ENCODE measurements around the gene EPHB1. TPM values are rescaled to one million over a fixed set of nuclear protein-coding genes. Genes with fewer than 3 reads are reported as not detected.

EPHB1 gene
- polyA plus RNA-seq, 3 donors: 0.06 to 0.55 TPM; not detected in 1

- Histone ChIP-seq H3K4me1 (ENCODE audit: control insufficient read depth in 1 of 2, insufficient read depth in 2 of 2, low read length in 2 of 2) (peaks cover 4 to 5% of the 10 kb centered on the region in 2 donors), H3K79me2 (ENCODE audit: insufficient read depth, low read length) (no peaks in the 10 kb centered on the region), H3K27me3 (ENCODE audit: control insufficient read depth in 2 of 2, insufficient read depth in 2 of 2, low read length in 2 of 2) (no peaks in the 10 kb centered on the region), H3K4me2 (replicated peaks; ENCODE audit: extremely low read depth, low read length, poor library complexity, severe bottlenecking) (no peak overlapping the region), H3K9ac (ENCODE audit: insufficient read depth, low read length, poor library complexity, severe bottlenecking) (no peak overlapping the region), H3K36me3 (replicated peaks in 1 of 2; ENCODE audit: control insufficient read depth in 1 of 2, insufficient read depth in 2 of 2, low read length in 2 of 2) (no peaks in the 10 kb centered on the region), H3K27ac (ENCODE audit: low read depth in 1 of 2, low read length in 2 of 2) (no peak overlapping the region), H3K9me3 (replicated peaks in 1 of 2; ENCODE audit: control insufficient read depth in 1 of 2, insufficient read depth in 1 of 2, low read length in 2 of 2) (no peaks in the 10 kb centered on the region), H2AFZ (ENCODE audit: insufficient read depth, low read depth, low read length, poor library complexity, severe bottlenecking) (no peak overlapping the region), H3K4me3 (replicated peaks in 1 of 3; ENCODE audit: low read depth in 2 of 3, low read length in 3 of 3) (no peak overlapping the region), H4K20me1 (ENCODE audit: insufficient read depth, low read length) (no peaks in the 10 kb centered on the region)
- Mint-ChIP-seq H3K9me3 (no peaks in the 10 kb centered on the region), H3K36me3 (no peaks in the 10 kb centered on the region), H3K27me3 (ENCODE audit: low read depth in 3 of 3) (peaks cover 8 to 12% (median 10%) of the 10 kb centered on the region in 3 donors), H3K27ac (no peak overlapping the region), H3K4me1 (peaks cover 6% of the 10 kb centered on the region), H3K4me3 (no peak overlapping the region)
- intact Hi-C loops (cut with micrococcal nuclease): no loop called here
- WGBS (ENCODE audit: insufficient coverage): 100% methylated on average over 2 of the region's 2 CpGs
- no peak for TF ChIP-seq CTCF (IDR thresholded peaks at IDR 0.05)
- no peak for DNase-seq
These were observed 447.2 kb downstream of the EPHB1 start for GRCh38 chr3:135242285-135242684.

GRCh38 chr3:135243616-135244015 is 448.6 kb downstream of the EPHB1 start:
- no peaks in the 10 kb centered on the region for H3K9me3 Mint-ChIP-seq
- no peak overlapping the region for H3K4me3 Mint-ChIP-seq
- Histone ChIP-seq H3K79me2 (ENCODE audit: insufficient read depth, low read length) (no peaks in the 10 kb centered on the region), H3K4me3 (replicated peaks in 1 of 3; ENCODE audit: low read depth in 2 of 3, low read length in 3 of 3) (no peak overlapping the region), H4K20me1 (ENCODE audit: insufficient read depth, low read length) (no peaks in the 10 kb centered on the region), H3K36me3 (replicated peaks in 1 of 2; ENCODE audit: control insufficient read depth in 1 of 2, insufficient read depth in 2 of 2, low read length in 2 of 2) (no peaks in the 10 kb centered on the region), H3K9ac (ENCODE audit: insufficient read depth, low read length, poor library complexity, severe bottlenecking) (no peak overlapping the region), H3K4me1 (ENCODE audit: control insufficient read depth in 1 of 2, insufficient read depth in 2 of 2, low read length in 2 of 2) (no peaks in the 10 kb centered on the region), H3K9me3 (replicated peaks in 1 of 2; ENCODE audit: control insufficient read depth in 1 of 2, insufficient read depth in 1 of 2, low read length in 2 of 2) (no peaks in the 10 kb centered on the region), H2AFZ (ENCODE audit: insufficient read depth, low read depth, low read length, poor library complexity, severe bottlenecking) (no peak overlapping the region), H3K4me2 (replicated peaks; ENCODE audit: extremely low read depth, low read length, poor library complexity, severe bottlenecking) (no peak overlapping the region), H3K27ac (ENCODE audit: low read depth in 1 of 2, low read length in 2 of 2) (no peak overlapping the region), H3K27me3 (ENCODE audit: control insufficient read depth in 2 of 2, insufficient read depth in 2 of 2, low read length in 2 of 2) (no peaks in the 10 kb centered on the region)
- DNase-seq: no peak
- WGBS (ENCODE audit: insufficient coverage): 67% methylated on average over 2 of the region's 3 CpGs
- TF ChIP-seq CTCF (IDR thresholded peaks at IDR 0.05): no peak
- H3K4me1 Mint-ChIP-seq: no peaks in the 10 kb centered on the region
- H3K36me3 Mint-ChIP-seq: no peaks in the 10 kb centered on the region
- intact Hi-C loops (cut with micrococcal nuclease): no loop called here
- peaks cover 5 to 10% (median 8%) of the 10 kb centered on the region in 3 donors for H3K27me3 Mint-ChIP-seq (ENCODE audit: low read depth in 3 of 3)
- H3K27ac Mint-ChIP-seq: no peak overlapping the region
